ENCODE data around the gene TRIM5.

The TRIM5 gene

DNA sequence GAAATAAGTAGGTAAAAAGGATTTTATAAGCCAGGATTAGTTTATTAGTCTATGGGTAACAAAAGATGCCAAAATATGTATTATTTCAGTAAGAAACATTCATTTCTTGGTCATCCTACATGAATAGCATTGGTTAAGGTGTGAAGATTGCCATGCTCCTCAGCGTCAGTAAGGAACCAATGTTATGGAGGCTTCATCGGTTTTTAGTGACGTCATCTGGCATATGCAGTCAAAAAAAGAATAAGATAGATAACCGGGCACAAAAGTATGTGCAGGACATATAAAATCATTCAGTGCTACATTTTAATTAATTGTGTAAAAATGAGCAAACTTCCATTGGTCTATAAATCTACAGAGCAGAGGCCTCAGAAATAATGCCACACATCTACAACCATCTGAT is 29.4 kb downstream of the TRIM5 start:
- Histone ChIP-seq H3K9me3 (ENCODE audit: control insufficient read depth, low read length) (no peaks in the 10 kb centered on the region), H3K4me3 (ENCODE audit: low read length) (no peak overlapping the region), H3K9ac (ENCODE audit: low read length) (no peak overlapping the region)

GRCh38 chr11:5646139-5646538 is 38.7 kb downstream of the TRIM5 start:
- Histone ChIP-seq H3K4me1 (ENCODE audit: control insufficient read depth, insufficient read depth, low read length) (no peaks in the 10 kb centered on the region), H3K36me3 (ENCODE audit: control insufficient read depth, insufficient read depth, low read length) (peaks cover 3% of the 10 kb centered on the region), H3K4me3 (ENCODE audit: low read length) (no peak overlapping the region), H3K9me3 (ENCODE audit: control insufficient read depth, low read length) (no peaks in the 10 kb centered on the region), H3K27me3 (ENCODE audit: control insufficient read depth, insufficient read depth, low read length) (no peaks in the 10 kb centered on the region), H3K9ac (ENCODE audit: low read length) (no peak overlapping the region)

More for the DNA sequence above, 29.4 kb downstream of the TRIM5 start:
- H3K27me3 ChIP-seq (ENCODE audit: control insufficient read depth, insufficient read depth, low read length) = no peaks in the 10 kb centered on the region
- H3K4me1 ChIP-seq (ENCODE audit: control insufficient read depth, insufficient read depth, low read length) = no peaks in the 10 kb centered on the region
- no peaks in the 10 kb centered on the region for H3K36me3 ChIP-seq (ENCODE audit: control insufficient read depth, insufficient read depth, low read length)

DNA sequence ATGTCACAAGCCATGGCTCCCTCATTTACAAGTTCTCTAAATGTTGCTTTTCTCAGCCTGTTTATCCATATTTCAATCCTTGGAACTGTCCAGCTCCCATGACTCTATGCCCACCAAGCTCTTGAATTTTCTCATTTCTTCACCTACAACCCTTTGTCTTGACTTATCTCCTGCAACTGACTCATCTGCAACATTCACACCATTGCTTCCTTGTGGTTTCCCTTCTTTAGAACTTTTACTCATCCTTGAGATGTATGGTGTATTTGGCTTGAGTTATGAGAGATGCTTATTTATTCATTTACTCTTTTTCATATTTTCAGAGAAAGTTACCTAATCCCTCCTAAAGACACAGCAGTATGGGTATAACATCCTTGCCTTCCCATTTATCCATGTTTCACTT is 41.3 kb downstream of the TRIM5 start:
- Histone ChIP-seq H3K4me3 (ENCODE audit: low read length) (no peak overlapping the region), H3K36me3 (ENCODE audit: control insufficient read depth, insufficient read depth, low read length) (peaks cover 3% of the 10 kb centered on the region), H3K4me1 (ENCODE audit: control insufficient read depth, insufficient read depth, low read length) (no peaks in the 10 kb centered on the region), H3K27me3 (ENCODE audit: control insufficient read depth, insufficient read depth, low read length) (no peaks in the 10 kb centered on the region), H3K9ac (ENCODE audit: low read length) (no peak overlapping the region), H3K9me3 (ENCODE audit: control insufficient read depth, low read length) (no peaks in the 10 kb centered on the region)

DNA sequence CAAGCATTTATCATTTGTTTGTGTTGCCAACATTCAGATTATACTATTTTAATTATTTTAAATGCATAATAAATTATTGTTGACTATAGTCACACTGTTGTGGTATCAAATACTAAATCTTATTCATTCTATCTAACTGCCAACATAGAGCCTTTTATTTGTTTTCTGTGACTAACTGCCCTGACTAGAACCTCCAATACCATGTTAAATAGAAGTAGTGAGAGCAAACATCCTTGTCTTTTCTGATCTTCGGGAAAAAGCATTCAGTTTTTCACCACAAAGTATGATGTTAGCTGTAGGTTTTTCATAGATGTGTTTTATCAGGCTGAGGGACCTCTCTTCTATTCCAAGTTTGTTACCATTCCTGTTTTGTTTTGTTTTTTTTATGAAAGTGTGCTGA is 44.9 kb downstream of the TRIM5 start:
- Histone ChIP-seq H3K9ac (ENCODE audit: low read length) (no peak overlapping the region), H3K4me3 (ENCODE audit: low read length) (no peak overlapping the region), H3K27me3 (ENCODE audit: control insufficient read depth, insufficient read depth, low read length) (no peaks in the 10 kb centered on the region), H3K9me3 (ENCODE audit: control insufficient read depth, low read length) (no peaks in the 10 kb centered on the region), H3K36me3 (ENCODE audit: control insufficient read depth, insufficient read depth, low read length) (peaks cover 3% of the 10 kb centered on the region), H3K4me1 (ENCODE audit: control insufficient read depth, insufficient read depth, low read length) (no peaks in the 10 kb centered on the region)

- Histone ChIP-seq H3K9ac (ENCODE audit: low read length) (no peak overlapping the region), H3K36me3 (ENCODE audit: control insufficient read depth, insufficient read depth, low read length) (no peaks in the 10 kb centered on the region), H3K4me3 (ENCODE audit: low read length) (no peak overlapping the region), H3K27me3 (ENCODE audit: control insufficient read depth, insufficient read depth, low read length) (no peaks in the 10 kb centered on the region), H3K4me1 (ENCODE audit: control insufficient read depth, insufficient read depth, low read length) (no peaks in the 10 kb centered on the region), H3K9me3 (ENCODE audit: control insufficient read depth, low read length) (no peaks in the 10 kb centered on the region)
Measured at GRCh38 chr11:5631969-5632635, 52.8 kb downstream of the TRIM5 start.

- H3K9ac ChIP-seq (ENCODE audit: low read length) = no peak overlapping the region
- no peak overlapping the region for H3K4me3 ChIP-seq (ENCODE audit: low read length)
- no peaks in the 10 kb centered on the region for H3K9me3 ChIP-seq (ENCODE audit: control insufficient read depth, low read length)
- H3K4me1 ChIP-seq (ENCODE audit: control insufficient read depth, insufficient read depth, low read length) = no peaks in the 10 kb centered on the region
- no peaks in the 10 kb centered on the region for H3K36me3 ChIP-seq (ENCODE audit: control insufficient read depth, insufficient read depth, low read length)
- no peaks in the 10 kb centered on the region for H3K27me3 ChIP-seq (ENCODE audit: control insufficient read depth, insufficient read depth, low read length)
Measured at GRCh38 chr11:5631417-5631816, 53.5 kb downstream of the TRIM5 start.

DNA sequence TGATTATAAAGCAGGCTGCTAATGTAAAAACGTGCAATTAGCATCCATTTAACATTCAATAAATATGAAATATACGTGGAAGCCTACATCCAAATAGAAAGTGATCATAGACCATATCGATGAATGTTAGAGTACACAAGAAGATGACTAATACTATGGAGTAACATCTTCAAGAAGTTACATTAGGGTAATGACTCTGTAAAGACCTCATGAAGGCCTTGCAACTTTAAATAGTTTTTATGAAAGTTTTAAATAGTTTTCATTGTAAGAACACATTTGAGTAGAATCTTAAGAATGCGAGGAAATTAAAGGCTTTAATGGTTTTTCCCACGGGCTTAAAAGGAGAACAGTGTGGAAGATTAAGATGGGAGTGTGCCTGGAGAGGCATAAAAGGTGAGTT is 58.7 kb downstream of the TRIM5 start:
- H3K27me3 ChIP-seq (ENCODE audit: control insufficient read depth, insufficient read depth, low read length) = no peaks in the 10 kb centered on the region
- no peak overlapping the region for H3K4me3 ChIP-seq (ENCODE audit: low read length)
- H3K9ac ChIP-seq (ENCODE audit: low read length) = no peak overlapping the region
- peaks cover 16% of the 10 kb centered on the region for H3K4me1 ChIP-seq (ENCODE audit: control insufficient read depth, insufficient read depth, low read length)
- no peaks in the 10 kb centered on the region for H3K36me3 ChIP-seq (ENCODE audit: control insufficient read depth, insufficient read depth, low read length)
- no peaks in the 10 kb centered on the region for H3K9me3 ChIP-seq (ENCODE audit: control insufficient read depth, low read length)

- Histone ChIP-seq H3K4me1 (ENCODE audit: control insufficient read depth, insufficient read depth, low read length) (peaks cover 23% of the 10 kb centered on the region), H3K36me3 (ENCODE audit: control insufficient read depth, insufficient read depth, low read length) (no peaks in the 10 kb centered on the region), H3K9me3 (ENCODE audit: control insufficient read depth, low read length) (no peaks in the 10 kb centered on the region), H3K27me3 (ENCODE audit: control insufficient read depth, insufficient read depth, low read length) (no peaks in the 10 kb centered on the region), H3K9ac (ENCODE audit: low read length) (peak overlapping the region; percentile 81), H3K4me3 (ENCODE audit: low read length) (peak overlapping the region; percentile 47)
Measured at GRCh38 chr11:5625281-5625680, 59.6 kb downstream of the TRIM5 start.

GRCh38 chr11:5624489-5625279 is 60.2 kb downstream of the TRIM5 start, which contains the start of gene TRIM34:
Gene TRIM34, plus strand, starts transcription at chr11:5625001. Its CDS starts 7,331 bp downstream, at chr11:5632332.
- peak within 1 kb of the TSS; percentile 81 for H3K9ac ChIP-seq (ENCODE audit: low read length)
- H3K9me3 ChIP-seq (ENCODE audit: control insufficient read depth, low read length) = no peaks in the 10 kb centered on the region
- H3K4me1 ChIP-seq (ENCODE audit: control insufficient read depth, insufficient read depth, low read length) = peaks cover 23% of the 10 kb centered on the region
- no peaks in the 10 kb centered on the region for H3K27me3 ChIP-seq (ENCODE audit: control insufficient read depth, insufficient read depth, low read length)
- H3K4me3 ChIP-seq (ENCODE audit: low read length) = peak within 1 kb of the TSS; percentile 47
- H3K36me3 ChIP-seq (ENCODE audit: control insufficient read depth, insufficient read depth, low read length) = no peaks in the 10 kb centered on the region

DNA sequence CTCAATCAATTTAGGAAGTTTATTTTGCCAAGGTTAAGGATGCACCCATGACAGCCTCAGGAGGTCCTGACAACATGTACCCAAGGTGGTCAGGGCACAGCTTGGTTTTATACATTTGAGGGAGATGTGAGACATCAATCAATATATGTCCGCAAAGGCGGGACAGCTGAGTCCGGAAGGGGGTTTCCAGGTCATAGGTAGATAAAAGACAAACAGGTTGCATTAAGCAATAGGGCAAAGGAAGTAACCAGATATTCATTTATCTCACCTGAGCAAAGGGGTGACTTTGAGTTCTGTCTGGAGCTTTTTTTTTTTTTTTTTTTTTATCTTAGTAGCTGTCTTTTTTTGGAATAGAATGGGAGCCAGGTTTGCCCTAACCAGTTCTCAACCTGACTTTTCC is 62.1 kb downstream of the TRIM5 start:
- H3K4me3 ChIP-seq (ENCODE audit: low read length) = no peak overlapping the region
- H3K36me3 ChIP-seq (ENCODE audit: control insufficient read depth, insufficient read depth, low read length) = no peaks in the 10 kb centered on the region
- H3K9ac ChIP-seq (ENCODE audit: low read length) = no peak overlapping the region
- H3K27me3 ChIP-seq (ENCODE audit: control insufficient read depth, insufficient read depth, low read length) = no peaks in the 10 kb centered on the region
- H3K4me1 ChIP-seq (ENCODE audit: control insufficient read depth, insufficient read depth, low read length) = peaks cover 23% of the 10 kb centered on the region
- H3K9me3 ChIP-seq (ENCODE audit: control insufficient read depth, low read length) = no peaks in the 10 kb centered on the region

GRCh38 chr11:5621580-5621979 is 63.3 kb downstream of the TRIM5 start:
- H3K4me1 ChIP-seq (ENCODE audit: control insufficient read depth, insufficient read depth, low read length) = peaks cover 23% of the 10 kb centered on the region
- H3K36me3 ChIP-seq (ENCODE audit: control insufficient read depth, insufficient read depth, low read length) = no peaks in the 10 kb centered on the region

DNA sequence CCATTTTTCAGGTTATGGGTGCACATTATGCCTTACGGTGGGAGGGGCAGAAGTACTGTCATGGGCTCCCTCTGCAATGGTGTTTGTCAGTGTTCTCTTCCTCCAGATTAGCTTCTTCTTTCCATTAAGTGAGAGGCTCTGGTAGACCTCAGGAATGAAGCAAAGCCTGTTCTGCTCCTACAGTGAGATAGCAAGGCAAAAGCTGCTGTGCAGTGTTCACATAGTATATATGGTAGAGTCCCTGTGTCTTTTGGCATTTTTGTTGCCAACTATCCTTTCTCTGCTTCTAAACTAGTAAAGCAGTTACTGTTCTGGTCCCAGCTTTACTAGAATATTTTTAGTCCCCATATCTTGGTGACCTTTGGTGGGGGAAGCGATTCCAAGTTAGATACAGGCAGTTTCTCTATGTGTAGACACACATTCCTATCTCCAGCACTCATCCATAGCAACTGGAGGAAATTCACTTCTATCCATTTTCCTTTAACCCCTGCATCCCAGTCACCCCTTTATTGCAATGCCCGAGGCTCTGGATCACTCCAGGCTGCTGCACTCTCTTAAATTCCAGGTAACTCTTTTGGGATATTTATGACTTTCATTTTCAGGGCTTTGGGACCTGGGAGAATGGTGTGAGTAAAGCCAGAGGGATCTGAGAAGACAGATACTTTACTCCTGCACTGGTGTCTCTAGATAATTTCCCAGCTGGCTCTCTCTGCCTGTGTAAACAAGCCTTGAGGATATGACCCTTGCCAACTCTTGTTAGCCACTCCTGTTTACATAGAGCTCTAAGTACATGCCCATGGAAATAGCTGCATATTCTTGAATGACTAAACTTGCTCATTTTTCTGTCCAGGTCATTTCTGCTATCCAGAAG is 64.0 kb downstream of the TRIM5 start:
- no peaks in the 10 kb centered on the region for H3K36me3 ChIP-seq (ENCODE audit: control insufficient read depth, insufficient read depth, low read length)
- H3K9me3 ChIP-seq (ENCODE audit: control insufficient read depth, low read length) = no peaks in the 10 kb centered on the region
- H3K27me3 ChIP-seq (ENCODE audit: control insufficient read depth, insufficient read depth, low read length) = no peaks in the 10 kb centered on the region
- peaks cover 20% of the 10 kb centered on the region for H3K4me1 ChIP-seq (ENCODE audit: control insufficient read depth, insufficient read depth, low read length)
- no peak overlapping the region for H3K4me3 ChIP-seq (ENCODE audit: low read length)
- no peak overlapping the region for H3K9ac ChIP-seq (ENCODE audit: low read length)

More at GRCh38 chr11:5621580-5621979, 63.3 kb downstream of the TRIM5 start:
- Histone ChIP-seq H3K27me3 (ENCODE audit: control insufficient read depth, insufficient read depth, low read length) (no peaks in the 10 kb centered on the region), H3K4me3 (ENCODE audit: low read length) (no peak overlapping the region), H3K9me3 (ENCODE audit: control insufficient read depth, low read length) (no peaks in the 10 kb centered on the region), H3K9ac (ENCODE audit: low read length) (no peak overlapping the region)
